ENCODE data around the gene RMRP. TPM values are rescaled to one million over a fixed set of nuclear protein-coding genes. Genes with fewer than 3 reads are reported as not detected.
"Not testable (repeated sequence)": the region's sequence is repeated elsewhere in the genome, so short reads cannot be mapped to it uniquely, and the experiment has no call there.

Gene RMRP
- polyA plus RNA-seq, 2 donors, result 3.3 to 333 TPM

DNA sequence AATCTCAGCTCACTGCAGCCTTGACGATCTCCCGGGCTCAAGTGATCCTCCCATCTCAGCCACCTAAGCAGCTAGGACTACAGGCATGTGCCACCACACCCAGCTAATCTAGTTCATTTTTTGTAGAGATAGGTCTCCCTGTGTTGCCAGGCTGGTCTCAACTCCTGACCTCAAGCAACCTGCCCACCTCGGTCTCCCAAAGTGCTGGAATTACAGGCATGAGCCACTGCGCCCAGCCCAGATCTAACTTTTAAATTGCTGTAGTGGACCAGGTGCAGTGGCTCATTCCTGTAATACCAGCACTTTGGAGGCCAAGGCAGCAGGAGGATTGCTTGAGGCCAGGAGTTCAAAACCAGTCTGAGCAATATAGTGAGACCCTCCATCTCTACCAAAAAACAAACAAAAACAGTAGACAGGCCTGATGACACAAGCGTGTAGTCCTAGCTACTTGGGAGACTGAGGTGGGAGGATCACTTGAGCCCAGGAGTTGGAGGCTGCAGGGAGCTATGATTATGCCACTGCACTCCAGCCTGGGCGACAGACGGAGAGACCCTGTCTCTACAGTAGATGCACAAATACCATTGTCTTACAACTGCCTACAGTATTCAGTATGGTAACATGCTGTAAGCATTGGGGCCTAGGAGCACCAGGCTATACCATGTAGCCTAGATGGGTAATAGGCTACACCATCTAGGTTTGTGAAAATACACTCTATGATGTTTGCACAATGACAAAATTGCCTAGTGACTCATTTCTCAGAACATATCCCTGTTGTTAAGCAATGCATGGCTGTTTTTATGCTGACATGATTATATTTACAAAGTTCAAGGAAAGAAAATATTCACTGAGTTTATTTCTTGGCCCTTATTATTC is 5.6 kb downstream of the RMRP start:
- Histone ChIP-seq H3K27ac (ENCODE audit: low read depth in 2 of 2, low read length in 1 of 2) (no peak overlapping the region), H3K4me1 (ENCODE audit: control insufficient read depth in 2 of 2, insufficient read depth in 2 of 2, low read length in 1 of 2) (no peaks in the 10 kb centered on the region), H3K9me3 (ENCODE audit: control insufficient read depth in 2 of 2, insufficient read depth in 1 of 2, low read depth in 1 of 2, low read length in 1 of 2) (no peaks in the 10 kb centered on the region), H3K27me3 (ENCODE audit: control insufficient read depth in 1 of 2, insufficient read depth in 2 of 2, low read length in 2 of 2) (no peaks in the 10 kb centered on the region), H3K4me3 (ENCODE audit: low read depth in 1 of 2, low read length in 2 of 2) (no peak overlapping the region), H3K36me3 (ENCODE audit: control insufficient read depth in 2 of 2, insufficient read depth in 2 of 2, low read length in 1 of 2) (no peaks in the 10 kb centered on the region)
- WGBS, 2 donors, result 76 to 81% methylated on average over 7 of the region's 7 CpGs

DNA sequence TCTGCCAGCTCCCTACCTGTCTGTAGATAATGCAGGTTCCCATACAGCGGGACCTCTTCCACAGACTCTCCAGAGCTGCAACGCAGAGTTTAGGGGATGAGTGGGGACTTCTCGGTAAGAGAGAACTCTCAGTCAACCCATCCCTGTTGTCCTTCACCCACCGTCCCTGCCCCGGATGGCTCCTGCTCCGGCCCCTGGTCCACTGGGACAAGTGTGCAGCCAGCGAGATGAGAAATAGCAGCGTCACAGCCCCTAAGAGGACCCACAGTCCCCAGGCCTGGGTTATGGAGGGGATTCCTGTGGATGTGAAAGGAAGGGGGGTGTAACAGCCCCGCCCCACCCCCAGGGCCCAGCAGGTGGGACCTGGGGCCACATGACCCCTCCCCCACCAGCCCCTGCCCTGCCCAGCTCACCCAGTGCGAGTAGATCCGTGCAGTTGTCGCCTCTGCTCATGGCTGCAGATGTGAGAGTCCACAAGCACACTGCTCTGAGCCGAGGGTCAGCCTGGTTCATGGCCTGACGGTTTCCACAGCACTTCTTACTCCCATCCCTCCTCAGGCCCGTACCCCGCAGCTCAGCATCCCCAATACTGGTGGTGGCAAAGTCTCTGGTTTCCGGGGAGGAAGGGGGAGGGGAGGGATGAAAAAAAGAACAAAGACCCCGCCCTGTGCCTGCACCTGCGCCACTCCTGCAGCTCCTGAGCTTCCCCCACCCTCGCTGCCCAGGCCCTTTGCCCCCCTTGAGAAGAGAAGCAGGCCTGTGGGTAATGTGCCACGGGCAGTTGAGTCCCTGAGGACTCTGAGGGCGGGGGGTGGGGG is 7.3 kb downstream of the RMRP start, which contains the start of gene SIT1:
Gene SIT1, minus strand, starts transcription at position 591 of the 818 bp plus-strand sequence. Its CDS starts 78 bp downstream, at position 513.
- Histone ChIP-seq H3K4me3 (ENCODE audit: low read depth in 1 of 2, low read length in 2 of 2) (peak within 1 kb of the TSS; percentile 23 to 34), H3K27ac (ENCODE audit: low read depth in 2 of 2, low read length in 1 of 2) (peak within 1 kb of the TSS; percentile 27 to 38)

DNA sequence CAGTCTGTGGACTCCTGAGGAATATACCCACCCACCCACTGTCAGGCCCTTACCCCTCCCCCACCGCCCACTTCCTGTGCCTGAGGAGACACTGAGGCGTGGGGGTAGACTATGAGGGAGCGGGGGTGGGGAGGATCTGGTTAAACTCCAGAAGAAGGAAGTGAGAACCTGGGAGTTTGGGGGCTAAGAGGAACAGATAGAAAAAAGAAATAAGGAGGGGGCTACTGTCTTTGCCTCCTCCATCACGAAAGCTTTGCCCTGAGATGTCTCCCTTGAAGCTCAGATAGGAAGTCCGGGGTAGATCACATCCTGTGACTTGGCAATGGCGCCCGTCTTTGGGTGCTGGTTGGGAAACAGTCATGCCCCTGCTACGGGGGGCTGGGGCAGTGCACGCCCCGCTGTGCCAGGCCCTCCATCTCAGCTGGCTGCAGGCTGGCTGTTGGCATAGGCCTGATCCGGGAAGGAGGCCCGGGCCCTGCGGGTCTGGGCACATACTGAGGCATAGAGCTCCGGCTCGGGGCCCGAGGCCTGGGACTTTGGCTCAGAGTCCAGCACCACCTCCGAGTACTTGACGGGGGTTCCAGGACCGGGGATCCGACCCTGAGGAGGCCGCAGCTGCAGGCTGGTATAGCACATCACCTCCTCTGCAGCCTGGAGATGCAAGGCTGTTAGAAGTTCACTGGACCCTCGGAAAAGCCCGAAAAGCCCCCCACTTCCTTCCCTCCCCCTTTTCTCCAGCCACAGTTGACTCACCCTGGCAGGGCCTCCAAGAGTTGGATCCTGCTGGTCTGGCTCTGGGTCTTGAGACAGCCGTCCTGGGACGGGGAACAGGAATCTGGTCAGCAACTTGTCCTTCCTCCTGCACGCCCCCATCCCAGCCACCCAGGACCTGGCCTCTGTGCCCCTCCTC is 8.1 kb downstream of the RMRP start:
- no peaks in the 10 kb centered on the region for H3K4me1 ChIP-seq (ENCODE audit: control insufficient read depth in 2 of 2, insufficient read depth in 2 of 2, low read length in 1 of 2)
- H3K27ac ChIP-seq (ENCODE audit: low read depth in 2 of 2, low read length in 1 of 2), result peak overlapping the region; percentile 2 to 38
- H3K9me3 ChIP-seq (ENCODE audit: control insufficient read depth in 2 of 2, insufficient read depth in 1 of 2, low read depth in 1 of 2, low read length in 1 of 2), result no peaks in the 10 kb centered on the region
- no peaks in the 10 kb centered on the region for H3K27me3 ChIP-seq (ENCODE audit: control insufficient read depth in 1 of 2, insufficient read depth in 2 of 2, low read length in 2 of 2)
- peak overlapping the region; percentile 23 to 34 for H3K4me3 ChIP-seq (ENCODE audit: low read depth in 1 of 2, low read length in 2 of 2)
- H3K36me3 ChIP-seq (ENCODE audit: control insufficient read depth in 2 of 2, insufficient read depth in 2 of 2, low read length in 1 of 2), result no peaks in the 10 kb centered on the region
- 43 to 58% methylated on average over 26 of the region's 26 CpGs for WGBS, 2 donors

More for the DNA sequence above, 7.3 kb downstream of the RMRP start, which contains the start of gene SIT1:
- 67 to 70% methylated on average over 20 to 22 of the region's 22 CpGs for WGBS, 2 donors
- Histone ChIP-seq H3K36me3 (ENCODE audit: control insufficient read depth in 2 of 2, insufficient read depth in 2 of 2, low read length in 1 of 2) (no peaks in the 10 kb centered on the region), H3K9me3 (ENCODE audit: control insufficient read depth in 2 of 2, insufficient read depth in 1 of 2, low read depth in 1 of 2, low read length in 1 of 2) (no peaks in the 10 kb centered on the region), H3K27me3 (ENCODE audit: control insufficient read depth in 1 of 2, insufficient read depth in 2 of 2, low read length in 2 of 2) (no peaks in the 10 kb centered on the region), H3K4me1 (ENCODE audit: control insufficient read depth in 2 of 2, insufficient read depth in 2 of 2, low read length in 1 of 2) (no peaks in the 10 kb centered on the region)

DNA sequence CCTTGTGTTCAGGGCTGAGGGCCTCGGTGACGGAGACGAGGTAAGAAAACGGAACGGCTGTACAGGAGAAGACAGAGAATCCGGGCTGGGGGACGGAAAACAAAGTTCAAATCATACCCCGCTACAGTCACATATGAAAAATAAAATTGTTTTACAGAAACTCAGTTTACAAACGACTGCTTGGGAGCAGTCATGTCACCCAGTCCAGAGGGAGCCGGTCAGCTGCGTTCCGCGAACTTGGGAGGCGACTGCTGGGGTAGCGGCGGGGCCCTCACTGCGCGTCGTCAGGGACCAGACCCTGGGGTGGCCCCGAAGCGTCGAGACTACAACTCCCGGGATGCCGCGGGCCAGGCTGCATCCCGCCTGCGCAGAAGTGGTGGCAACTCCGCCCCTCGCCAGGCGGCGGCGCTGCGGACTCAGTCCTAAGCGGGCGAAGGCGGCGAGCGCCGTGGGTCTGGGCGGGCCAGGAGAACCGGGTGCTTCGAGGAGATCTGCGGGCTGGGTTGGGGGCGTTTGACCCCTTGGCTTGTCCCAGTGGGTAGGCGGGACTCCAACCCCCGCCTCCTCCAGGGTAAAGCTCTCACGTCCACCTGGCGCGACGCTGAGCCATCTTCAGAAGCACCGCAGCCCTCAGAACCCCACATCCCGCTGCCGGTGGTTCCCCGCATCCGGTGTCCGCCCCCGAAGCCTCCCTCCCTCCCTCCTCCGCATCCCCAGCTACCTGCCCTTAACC is 11.1 kb downstream of the RMRP start:
- Histone ChIP-seq H3K27ac (ENCODE audit: low read depth in 2 of 2, low read length in 1 of 2) (peak overlapping the region; percentile 76 to 84), H3K4me1 (ENCODE audit: control insufficient read depth in 2 of 2, insufficient read depth in 2 of 2, low read length in 1 of 2) (no peaks in the 10 kb centered on the region)

DNA sequence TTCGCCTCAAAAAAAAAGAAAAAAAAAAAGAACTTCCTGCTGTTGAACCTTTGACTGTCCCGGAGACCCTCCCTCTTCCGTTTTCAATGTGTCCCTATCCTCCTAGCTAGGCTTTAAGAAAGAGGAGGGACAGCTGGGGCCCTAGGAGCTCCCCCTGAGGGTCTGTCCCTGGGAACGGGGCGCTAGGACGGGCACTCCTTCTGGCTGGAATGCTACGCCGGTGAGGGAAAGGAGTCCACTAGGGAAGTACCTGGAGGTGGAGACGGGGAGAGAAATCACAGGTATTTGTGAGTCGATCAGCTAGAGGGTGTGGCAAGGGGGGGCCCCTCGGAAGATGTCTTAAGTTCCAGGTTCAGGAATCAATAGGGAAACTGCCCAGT is 11.7 kb downstream of the RMRP start:
- peak overlapping the region; percentile 76 to 84 for H3K27ac ChIP-seq (ENCODE audit: low read depth in 2 of 2, low read length in 1 of 2)
- 1 to 5% methylated on average over 11 of the region's 11 CpGs for WGBS, 2 donors
- no peaks in the 10 kb centered on the region for H3K9me3 ChIP-seq (ENCODE audit: control insufficient read depth in 2 of 2, insufficient read depth in 1 of 2, low read depth in 1 of 2, low read length in 1 of 2)
- H3K36me3 ChIP-seq (ENCODE audit: control insufficient read depth in 2 of 2, insufficient read depth in 2 of 2, low read length in 1 of 2), result no peaks in the 10 kb centered on the region
- peak overlapping the region; percentile 48 to 54 for H3K4me3 ChIP-seq (ENCODE audit: low read depth in 1 of 2, low read length in 2 of 2)
- no peaks in the 10 kb centered on the region for H3K4me1 ChIP-seq (ENCODE audit: control insufficient read depth in 2 of 2, insufficient read depth in 2 of 2, low read length in 1 of 2)
- no peaks in the 10 kb centered on the region for H3K27me3 ChIP-seq (ENCODE audit: control insufficient read depth in 1 of 2, insufficient read depth in 2 of 2, low read length in 2 of 2)

More for the DNA sequence above, 11.1 kb downstream of the RMRP start:
- H3K4me3 ChIP-seq (ENCODE audit: low read depth in 1 of 2, low read length in 2 of 2), result peak overlapping the region; percentile 48 to 54
- H3K27me3 ChIP-seq (ENCODE audit: control insufficient read depth in 1 of 2, insufficient read depth in 2 of 2, low read length in 2 of 2), result no peaks in the 10 kb centered on the region
- H3K9me3 ChIP-seq (ENCODE audit: control insufficient read depth in 2 of 2, insufficient read depth in 1 of 2, low read depth in 1 of 2, low read length in 1 of 2), result no peaks in the 10 kb centered on the region
- WGBS, 2 donors, result 0% methylated on average over 55 to 58 of the region's 58 CpGs
- no peaks in the 10 kb centered on the region for H3K36me3 ChIP-seq (ENCODE audit: control insufficient read depth in 2 of 2, insufficient read depth in 2 of 2, low read length in 1 of 2)

DNA sequence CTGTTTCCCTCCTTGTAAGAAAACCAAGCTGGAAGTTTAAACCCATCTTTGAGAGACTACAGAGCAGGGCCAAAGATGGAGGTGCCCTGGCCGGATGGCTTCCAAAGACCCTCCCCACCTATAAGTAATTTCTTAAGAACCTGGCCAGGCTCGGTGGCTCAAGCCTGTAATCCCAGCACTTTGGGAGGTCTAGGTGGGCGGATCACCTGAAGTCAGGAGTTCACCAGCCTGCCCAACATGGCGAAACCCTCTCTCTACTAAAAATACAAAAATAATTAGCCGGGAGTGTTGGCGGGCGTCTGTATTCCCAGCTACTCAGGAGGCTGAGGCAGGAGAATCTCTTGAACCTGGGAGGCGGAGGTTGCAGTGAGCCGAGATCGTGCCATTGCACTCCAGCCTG is 12.1 kb downstream of the RMRP start:
- not testable (repeated sequence) for H3K36me3 ChIP-seq (ENCODE audit: control insufficient read depth in 2 of 2, insufficient read depth in 2 of 2, low read length in 1 of 2); H3K27me3 ChIP-seq (ENCODE audit: control insufficient read depth in 1 of 2, insufficient read depth in 2 of 2, low read length in 2 of 2); H3K4me1 ChIP-seq (ENCODE audit: control insufficient read depth in 2 of 2, insufficient read depth in 2 of 2, low read length in 1 of 2); H3K9me3 ChIP-seq (ENCODE audit: control insufficient read depth in 2 of 2, insufficient read depth in 1 of 2, low read depth in 1 of 2, low read length in 1 of 2)
- peak overlapping the region; percentile 12 to 84 for H3K27ac ChIP-seq (ENCODE audit: low read depth in 2 of 2, low read length in 1 of 2)
- 28 to 29% methylated on average over 10 of the region's 10 CpGs for WGBS, 2 donors
- peak overlapping the region; percentile 48 to 54 for H3K4me3 ChIP-seq (ENCODE audit: low read depth in 1 of 2, low read length in 2 of 2)

DNA sequence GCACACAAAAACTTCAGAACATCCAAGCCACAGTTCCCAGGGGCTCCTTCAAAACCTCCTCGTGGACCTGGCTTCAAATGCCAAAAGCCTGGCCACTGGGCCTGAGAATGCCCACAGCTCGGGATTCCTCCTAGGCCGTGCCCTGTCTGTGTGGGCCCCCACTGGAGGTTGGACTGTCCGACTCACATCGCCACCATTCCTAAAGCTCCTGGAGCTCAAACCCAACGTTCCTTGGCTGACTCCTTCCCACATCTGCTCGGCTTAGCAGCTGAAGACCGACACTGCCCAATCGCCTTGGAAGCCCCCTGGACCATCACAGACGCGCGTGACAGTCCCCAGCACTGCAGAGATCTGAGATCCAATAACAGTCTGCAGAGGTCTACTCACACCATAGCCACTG is 14.8 kb downstream of the RMRP start:
- H3K36me3 ChIP-seq (ENCODE audit: control insufficient read depth in 2 of 2, insufficient read depth in 2 of 2, low read length in 1 of 2), result peaks cover 0 to 3% of the 10 kb centered on the region in 2 donors
- H3K9me3 ChIP-seq (ENCODE audit: control insufficient read depth in 2 of 2, insufficient read depth in 1 of 2, low read depth in 1 of 2, low read length in 1 of 2), result no peaks in the 10 kb centered on the region
- H3K27me3 ChIP-seq (ENCODE audit: control insufficient read depth in 1 of 2, insufficient read depth in 2 of 2, low read length in 2 of 2), result no peaks in the 10 kb centered on the region
- H3K27ac ChIP-seq (ENCODE audit: low read depth in 2 of 2, low read length in 1 of 2), result no peak overlapping the region
- no peak overlapping the region for H3K4me3 ChIP-seq (ENCODE audit: low read depth in 1 of 2, low read length in 2 of 2)
- WGBS, 2 donors, result 94% methylated on average over 12 of the region's 12 CpGs
- H3K4me1 ChIP-seq (ENCODE audit: control insufficient read depth in 2 of 2, insufficient read depth in 2 of 2, low read length in 1 of 2), result no peaks in the 10 kb centered on the region

DNA sequence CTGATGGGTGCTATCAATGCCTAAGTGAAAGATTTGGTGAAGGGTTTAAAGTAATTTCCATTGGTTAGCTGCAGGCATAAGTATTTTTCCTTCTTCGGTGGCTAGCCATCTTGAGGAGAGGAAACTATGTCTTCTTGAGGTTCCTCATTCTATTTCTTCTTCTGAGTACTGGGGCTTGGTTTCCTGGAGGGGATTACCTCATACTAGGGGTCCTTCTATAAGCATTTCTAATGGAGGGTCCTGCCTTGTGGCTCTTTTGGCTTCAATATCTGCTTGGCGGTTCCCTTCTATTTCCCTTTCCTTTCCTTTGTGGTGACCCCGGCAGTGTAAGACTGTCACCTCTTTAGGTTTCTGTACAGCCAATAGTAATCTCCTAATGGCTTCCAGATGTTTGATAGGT is 16.3 kb downstream of the RMRP start:
- H3K4me1 ChIP-seq (ENCODE audit: control insufficient read depth in 2 of 2, insufficient read depth in 2 of 2, low read length in 1 of 2); H3K27me3 ChIP-seq (ENCODE audit: control insufficient read depth in 1 of 2, insufficient read depth in 2 of 2, low read length in 2 of 2); H3K4me3 ChIP-seq (ENCODE audit: low read depth in 1 of 2, low read length in 2 of 2); H3K9me3 ChIP-seq (ENCODE audit: control insufficient read depth in 2 of 2, insufficient read depth in 1 of 2, low read depth in 1 of 2, low read length in 1 of 2); H3K36me3 ChIP-seq (ENCODE audit: control insufficient read depth in 2 of 2, insufficient read depth in 2 of 2, low read length in 1 of 2); H3K27ac ChIP-seq (ENCODE audit: low read depth in 2 of 2, low read length in 1 of 2): not testable (repeated sequence)
- WGBS, 2 donors, result 85 to 94% methylated on average over 3 of the region's 3 CpGs
